PC-9 (cell line): Measurements from ENCODE around the gene TP53BP1. TPM values are rescaled to one million over a fixed set of nuclear protein-coding genes. Genes with fewer than 3 reads are reported as not detected.

Source experiments
- BruUV-seq: library from RNA; stranded (reverse); fragments of 400-500 nt; replicated peaks from 2 replicates; lab custom pipeline; 2021; lab: Mats Ljungman, UMichigan
- CTCF ChIA-PET: fragments of 300-600 bp; sonication (Branson Sonifier 250); formaldehyde crosslinking; loops from one replicate; lab custom pipeline; 2022; ENCODE audit warnings: antibody characterized with exemption; lab: Charles Lee
- POLR2A ChIA-PET: fragments of 300-600 bp; sonication (Branson Sonifier 250); formaldehyde crosslinking; loops from one replicate; lab custom pipeline; 2022; ENCODE audit warnings: antibody characterized with exemption; ENCODE audit not compliant: unreplicated experiment; lab: Charles Lee
- DNase-seq, 2 experiments: peaks; one replicate each; pipeline versions ENCODE4 v3.0.0 to v3.0.0-alpha.2; 2015 to 2022; ENCODE audit warnings: mixed read lengths in 1 of 2
- H2AFZ ChIP-seq: fragments of 200-600 bp; sonication (generic); 2 replicates; pipeline ENCODE4 v1.8.1; 2017; ENCODE audit warnings: antibody characterized with exemption
- H3F3A ChIP-seq: fragments of 200-600 bp; sonication (generic); 2 replicates; pipeline ENCODE4 v1.8.1; 2017; ENCODE audit warnings: antibody characterized with exemption, mild to moderate bottlenecking, low read depth; ENCODE audit not compliant: insufficient read depth
- H3K27ac ChIP-seq: fragments of 200-600 bp; sonication (generic); 2 replicates; pipeline ENCODE4 v1.6.1; 2016; ENCODE audit warnings: mixed run types
- H3K27me3 ChIP-seq: fragments of 200-600 bp; sonication (generic); 2 replicates; pipeline ENCODE4 v1.6.1; 2016; ENCODE audit warnings: low read depth, mixed run types; ENCODE audit not compliant: insufficient read depth
- H3K36me3 ChIP-seq: fragments of 200-600 bp; sonication (generic); 2 replicates; pipeline ENCODE4 v1.6.1; 2016; ENCODE audit warnings: low read depth, mixed run types
- H3K4me1 ChIP-seq: fragments of 200-600 bp; sonication (generic); replicated peaks from 2 replicates; pipeline ENCODE4 v1.6.1; 2016; ENCODE audit warnings: mixed run types; ENCODE audit not compliant: insufficient read depth
- H3K4me2 ChIP-seq: fragments of 200-600 bp; sonication (generic); 2 replicates; pipeline ENCODE4 v1.6.1; 2017; ENCODE audit warnings: mixed run types
- H3K4me3 ChIP-seq: fragments of 200-600 bp; sonication (generic); 2 replicates; pipeline ENCODE4 v1.6.1; 2016; ENCODE audit warnings: mixed run types
- H3K79me2 ChIP-seq: fragments of 200-600 bp; sonication (generic); 2 replicates; pipeline ENCODE4 v1.6.1; 2017; ENCODE audit warnings: low read depth, mixed run types
- H3K9me2 ChIP-seq: fragments of 200-600 bp; sonication (generic); 2 replicates; pipeline ENCODE4 v1.8.1; 2017; ENCODE audit warnings: mild to moderate bottlenecking; ENCODE audit not compliant: insufficient read depth
- H3K9me3 ChIP-seq: fragments of 200-600 bp; sonication (generic); 2 replicates; pipeline ENCODE4 v1.8.1; 2016; ENCODE audit warnings: low read depth; ENCODE audit not compliant: insufficient read depth
- H4K20me1 ChIP-seq: fragments of 200-600 bp; sonication (generic); 2 replicates; pipeline ENCODE4 v1.8.1; 2017; ENCODE audit not compliant: insufficient read depth
- EZH2 ChIP-seq: fragments of 200-600 bp; sonication (generic); IDR thresholded peaks from 2 replicates; pipeline ENCODE4 v1.8.0; 2017; ENCODE audit warnings: antibody characterized with exemption, low read depth
- intact Hi-C: fragments of 100-400 bp; cut with micrococcal nuclease; formaldehyde crosslinking; loops from one replicate; pipeline ENCODE4 v1.10.0; 2022; ENCODE audit not compliant: unreplicated experiment
- total RNA-seq: library from RNA; stranded (reverse); gene quantifications from 2 replicates; pipeline ENCODE4 v1.2.3, GENCODE V29; 2021
- TF ChIP-seq, protein P1 (sequence below): fragments of 200-600 bp; sonication (generic); conservative IDR thresholded peaks from 2 replicates; pipeline ENCODE4 v1.6.1; 2017; ENCODE audit warnings: mixed run types, antibody characterized with exemption, mild to moderate bottlenecking, moderate library complexity

TP53BP1 gene
- total RNA-seq, 1 experiment from 2014 or later = 66.8 TPM

DNA sequence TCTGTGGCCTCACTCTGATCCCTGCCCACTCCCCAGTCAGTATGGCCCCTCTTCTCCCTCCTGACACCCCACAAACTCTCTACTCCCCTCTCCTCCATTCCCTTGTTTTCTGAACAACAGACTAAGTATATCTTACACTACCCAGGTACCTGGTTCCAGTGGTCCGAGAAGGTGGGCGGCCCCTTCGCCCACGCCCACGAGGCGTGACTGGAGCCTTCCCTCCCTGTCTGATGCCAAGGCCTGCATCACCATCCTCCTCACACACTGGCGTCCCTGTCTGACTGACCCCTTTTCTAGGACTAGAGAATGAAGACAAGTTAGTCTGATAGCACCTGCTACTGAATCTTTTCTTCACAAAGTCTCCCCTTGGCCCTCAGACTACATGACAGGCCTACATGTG, 72.1 kb downstream of the TP53BP1 start:
- no peak overlapping the region for H3K4me3 ChIP-seq
- no peaks in the 10 kb centered on the region for H4K20me1 ChIP-seq
- TF ChIP-seq EZH2 = no peak
- TF ChIP-seq, protein P1, sequence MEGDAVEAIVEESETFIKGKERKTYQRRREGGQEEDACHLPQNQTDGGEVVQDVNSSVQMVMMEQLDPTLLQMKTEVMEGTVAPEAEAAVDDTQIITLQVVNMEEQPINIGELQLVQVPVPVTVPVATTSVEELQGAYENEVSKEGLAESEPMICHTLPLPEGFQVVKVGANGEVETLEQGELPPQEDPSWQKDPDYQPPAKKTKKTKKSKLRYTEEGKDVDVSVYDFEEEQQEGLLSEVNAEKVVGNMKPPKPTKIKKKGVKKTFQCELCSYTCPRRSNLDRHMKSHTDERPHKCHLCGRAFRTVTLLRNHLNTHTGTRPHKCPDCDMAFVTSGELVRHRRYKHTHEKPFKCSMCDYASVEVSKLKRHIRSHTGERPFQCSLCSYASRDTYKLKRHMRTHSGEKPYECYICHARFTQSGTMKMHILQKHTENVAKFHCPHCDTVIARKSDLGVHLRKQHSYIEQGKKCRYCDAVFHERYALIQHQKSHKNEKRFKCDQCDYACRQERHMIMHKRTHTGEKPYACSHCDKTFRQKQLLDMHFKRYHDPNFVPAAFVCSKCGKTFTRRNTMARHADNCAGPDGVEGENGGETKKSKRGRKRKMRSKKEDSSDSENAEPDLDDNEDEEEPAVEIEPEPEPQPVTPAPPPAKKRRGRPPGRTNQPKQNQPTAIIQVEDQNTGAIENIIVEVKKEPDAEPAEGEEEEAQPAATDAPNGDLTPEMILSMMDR = no peak
- H3K9me2 ChIP-seq = no peaks in the 10 kb centered on the region
- ChIA-PET POLR2A (no interaction called here), CTCF (no interaction called here)
- no peaks in the 10 kb centered on the region for H3F3A ChIP-seq
- no peaks in the 10 kb centered on the region for H3K4me1 ChIP-seq
- no peak for DNase-seq
- no TSS peak for BruUV-seq
- intact Hi-C loops = no loop called here
- no peak overlapping the region for H3K27ac ChIP-seq
- H3K36me3 ChIP-seq = no peaks in the 10 kb centered on the region; the same call in 1 of the 2 replicates
- no peaks in the 10 kb centered on the region for H3K79me2 ChIP-seq
- no peaks in the 10 kb centered on the region for H3K27me3 ChIP-seq
- H3K9me3 ChIP-seq = no peaks in the 10 kb centered on the region
- H2AFZ ChIP-seq = no peak overlapping the region
- H3K4me2 ChIP-seq = no peak overlapping the region

DNA sequence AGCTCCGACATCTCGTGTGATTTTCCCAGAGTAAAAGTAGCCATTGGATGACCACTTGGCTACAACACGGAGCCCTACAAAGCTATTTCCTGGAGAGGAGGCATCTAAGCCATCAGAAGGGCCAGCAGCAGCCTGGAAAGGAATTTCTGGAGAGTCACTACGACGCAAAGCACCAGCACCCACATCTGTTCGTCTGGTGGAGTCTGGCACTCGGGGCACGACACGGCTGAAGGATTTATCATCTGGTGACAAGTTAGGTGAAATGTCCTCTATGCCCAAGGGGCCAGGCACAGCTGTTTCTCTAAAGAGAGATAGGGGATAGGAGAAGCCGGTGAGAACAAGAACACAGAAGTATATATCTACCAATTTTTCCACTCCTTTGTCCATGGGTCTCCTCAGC, 72.5 kb downstream of the TP53BP1 start:
- no peaks in the 10 kb centered on the region for H3K9me2 ChIP-seq
- no peak for DNase-seq
- no peaks in the 10 kb centered on the region; the same call in 1 of the 2 replicates for H3K36me3 ChIP-seq
- H3K4me2 ChIP-seq = no peak overlapping the region
- no peaks in the 10 kb centered on the region for H3K4me1 ChIP-seq
- H2AFZ ChIP-seq = no peak overlapping the region
- H3K9me3 ChIP-seq = no peaks in the 10 kb centered on the region
- no peaks in the 10 kb centered on the region for H4K20me1 ChIP-seq
- H3F3A ChIP-seq = no peaks in the 10 kb centered on the region
- no peak overlapping the region for H3K4me3 ChIP-seq
- no TSS peak for BruUV-seq
- intact Hi-C loops = no loop called here
- CTCF ChIA-PET = no interaction called here
- no peak for TF ChIP-seq EZH2
- TF ChIP-seq, protein P1 = no peak
- no peaks in the 10 kb centered on the region for H3K79me2 ChIP-seq
- no peaks in the 10 kb centered on the region for H3K27me3 ChIP-seq
- POLR2A ChIA-PET = no interaction called here
- no peak overlapping the region for H3K27ac ChIP-seq

DNA sequence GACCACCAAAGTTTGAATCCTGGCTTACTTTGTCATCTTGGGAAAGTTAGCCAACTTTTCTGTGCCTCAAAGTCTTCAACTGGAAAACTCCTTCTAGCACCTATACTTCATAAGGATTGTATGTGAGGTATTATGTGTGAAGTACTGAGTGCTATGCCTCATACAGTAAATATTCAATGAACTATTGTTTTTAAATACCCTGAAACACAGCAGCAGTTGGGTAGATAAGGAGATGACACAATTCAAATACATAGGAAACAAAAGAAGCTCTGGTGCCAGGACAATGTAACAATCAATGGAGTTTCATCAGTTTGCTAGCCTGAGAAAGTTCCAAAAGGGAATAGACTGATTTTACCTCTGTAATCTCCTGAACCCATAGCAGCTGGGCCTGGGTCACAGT, 78.8 kb downstream of the TP53BP1 start:
- no peaks in the 10 kb centered on the region; the same call in 1 of the 2 replicates for H3F3A ChIP-seq
- ChIA-PET POLR2A (no interaction called here), CTCF (no interaction called here)
- no peaks in the 10 kb centered on the region for H3K9me3 ChIP-seq
- no peaks in the 10 kb centered on the region for H3K27me3 ChIP-seq
- H3K4me3 ChIP-seq = no peak overlapping the region
- H3K36me3 ChIP-seq = peaks cover 5% of the 10 kb centered on the region; the same call in 1 of the 2 replicates
- no peak overlapping the region for H2AFZ ChIP-seq
- no peak overlapping the region for H3K27ac ChIP-seq
- no TSS peak for BruUV-seq
- no peak for DNase-seq
- H3K4me1 ChIP-seq = no peaks in the 10 kb centered on the region
- intact Hi-C loops = no loop called here
- H3K79me2 ChIP-seq = no peaks in the 10 kb centered on the region
- no peak overlapping the region for H3K4me2 ChIP-seq
- H4K20me1 ChIP-seq = no peaks in the 10 kb centered on the region
- H3K9me2 ChIP-seq = no peaks in the 10 kb centered on the region
- TF ChIP-seq EZH2 = no peak
- TF ChIP-seq, protein P1 = no peak
